ENCODE data around the gene ACOX3. TPM values are rescaled to one million over a fixed set of nuclear protein-coding genes. Genes with fewer than 3 reads are reported as not detected.

ACOX3 gene
- total RNA-seq, 6 donors from 2014 or later, result 23.7 to 56.6 (median 31.8) TPM

DNA sequence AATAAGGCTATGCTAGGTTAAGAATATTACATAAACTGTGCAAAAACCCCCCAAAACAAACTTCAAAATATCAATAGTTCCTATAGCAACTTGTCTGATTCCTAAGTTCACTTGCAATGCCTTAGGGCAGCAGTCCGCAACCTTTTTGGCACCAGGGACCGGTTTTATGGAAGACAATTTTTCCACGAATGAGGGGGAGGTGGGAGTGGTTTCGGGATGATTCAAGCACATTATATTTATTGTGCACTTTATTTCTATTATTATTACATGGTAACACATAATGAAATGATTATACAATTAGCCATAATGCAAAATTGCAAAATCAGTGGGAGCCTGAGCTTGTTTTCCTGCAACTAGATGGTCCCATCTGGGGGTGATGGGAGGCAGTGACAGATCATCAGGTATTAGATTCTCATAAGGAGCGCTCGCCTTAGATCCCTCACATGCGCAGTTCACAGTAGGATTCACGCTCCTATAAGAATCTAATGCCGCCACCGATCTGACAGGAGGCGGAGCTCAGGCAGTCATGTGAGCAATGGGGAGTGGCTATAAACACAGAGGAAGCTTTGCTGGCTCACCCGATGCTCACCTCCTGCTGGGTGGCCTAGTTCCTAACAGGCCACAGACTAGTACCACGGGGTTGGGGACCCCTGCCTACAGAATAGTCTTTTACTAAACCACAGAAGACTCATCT lies 39.7 kb downstream of the ACOX3 start:
- 95% methylated on average over 13 of the region's 13 CpGs for WGBS, 2 donors

GRCh38 chr4:8399298-8399697 lies 41.2 kb downstream of the ACOX3 start:
- no peak for DNase-seq
- WGBS, 2 donors, result 89 to 98% methylated on average over 7 to 15 of the region's 15 CpGs
- peaks cover 0 to 44% (median 27%) of the 10 kb centered on the region in 4 donors for H3K36me3 ChIP-seq

More for the DNA sequence above, 39.7 kb downstream of the ACOX3 start:
- Histone ChIP-seq H3K36me3 (peaks cover 3 to 53% (median 31%) of the 10 kb centered on the region in 4 donors), H3K27me3 (no peaks in the 10 kb centered on the region), H3K27ac (no peak overlapping the region), H3K4me3 (no peak overlapping the region), H3K4me1 (peaks cover 11 to 20% (median 14%) of the 10 kb centered on the region in 4 donors), H3K9me3 (no peaks in the 10 kb centered on the region)
- TF ChIP-seq POLR2A (IDR thresholded peaks at IDR 0.05), result no peak
- no peak for ATAC-seq (ENCODE audit: low FRiP score in 2 of 2)
- DNase-seq, result no peak

GRCh38 chr4:8398347-8398746 lies 42.2 kb downstream of the ACOX3 start:
- no peak overlapping the region for H3K4me3 ChIP-seq
- no peak for DNase-seq
- peaks cover 11 to 18% (median 14%) of the 10 kb centered on the region in 4 donors for H3K4me1 ChIP-seq
- ATAC-seq (ENCODE audit: low FRiP score in 2 of 2), result no peak
- H3K36me3 ChIP-seq, result peaks cover 0 to 45% (median 26%) of the 10 kb centered on the region in 4 donors
- H3K9me3 ChIP-seq, result no peaks in the 10 kb centered on the region
- WGBS, 2 donors, result 75 to 89% methylated on average over 9 of the region's 9 CpGs
- no peak overlapping the region for H3K27ac ChIP-seq
- no peak for TF ChIP-seq EP300 (IDR thresholded peaks at IDR 0.05)
- no peak for TF ChIP-seq POLR2A (IDR thresholded peaks at IDR 0.05)
- TF ChIP-seq CTCF (IDR thresholded peaks at IDR 0.05), result no peak
- no peak for TF ChIP-seq POLR2AphosphoS5 (IDR thresholded peaks at IDR 0.05)
- no peaks in the 10 kb centered on the region for H3K27me3 ChIP-seq

More at GRCh38 chr4:8399298-8399697, 41.2 kb downstream of the ACOX3 start:
- no peaks in the 10 kb centered on the region for H3K9me3 ChIP-seq
- H3K4me3 ChIP-seq, result no peak overlapping the region
- peaks cover 11 to 20% (median 14%) of the 10 kb centered on the region in 4 donors for H3K4me1 ChIP-seq
- H3K27me3 ChIP-seq, result no peaks in the 10 kb centered on the region
- TF ChIP-seq POLR2AphosphoS5 (IDR thresholded peaks at IDR 0.05) (no peak), POLR2A (IDR thresholded peaks at IDR 0.05) (no peak), EP300 (IDR thresholded peaks at IDR 0.05) (no peak), CTCF (IDR thresholded peaks at IDR 0.05) (no peak)
- ATAC-seq (ENCODE audit: low FRiP score in 2 of 2), result no peak
- no peak overlapping the region for H3K27ac ChIP-seq

DNA sequence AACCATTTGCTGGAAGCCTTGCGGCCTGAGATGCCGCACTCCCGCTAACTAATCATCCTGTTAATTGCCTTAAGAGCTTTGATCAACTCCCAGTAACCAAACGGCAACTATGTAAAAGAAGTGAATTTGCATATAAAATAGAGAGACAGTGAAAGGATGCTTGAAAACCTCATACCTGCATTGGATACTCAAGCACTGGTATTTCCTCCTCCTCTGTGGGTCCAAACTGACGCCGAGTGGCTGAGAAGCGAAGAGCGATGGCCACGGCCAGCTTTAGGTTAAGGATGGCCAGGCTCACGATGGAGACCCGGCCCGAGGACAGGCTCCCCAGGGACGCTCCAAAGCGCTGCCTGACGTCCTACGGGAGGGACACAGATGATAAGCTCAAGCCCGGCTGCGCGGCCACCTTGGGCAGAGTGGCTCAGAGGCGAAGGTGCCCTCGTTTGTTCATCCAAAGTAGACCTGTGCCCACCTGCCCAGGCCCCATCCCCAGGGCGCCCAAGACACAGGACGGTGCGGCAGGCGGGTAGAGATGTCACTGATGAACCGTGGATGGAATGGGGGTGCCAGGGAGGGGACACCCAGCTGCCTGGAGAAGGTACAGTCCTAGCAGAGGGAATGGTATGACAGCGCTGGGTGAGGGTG lies 43.6 kb downstream of the ACOX3 start:
- 94 to 97% methylated on average over 21 to 25 of the region's 27 CpGs for WGBS, 2 donors
- DNase-seq (no peak), ATAC-seq (ENCODE audit: low FRiP score in 2 of 2) (no peak)
- H3K27ac ChIP-seq, result no peak overlapping the region
- TF ChIP-seq CTCF (IDR thresholded peaks at IDR 0.05) (no peak), POLR2AphosphoS5 (IDR thresholded peaks at IDR 0.05) (no peak), EP300 (IDR thresholded peaks at IDR 0.05) (no peak), POLR2A (IDR thresholded peaks at IDR 0.05) (no peak)
- H3K4me3 ChIP-seq, result no peak overlapping the region
- peaks cover 0 to 12% (median 2%) of the 10 kb centered on the region in 4 donors for H3K4me1 ChIP-seq
- no peaks in the 10 kb centered on the region for H3K9me3 ChIP-seq
- no peaks in the 10 kb centered on the region for H3K27me3 ChIP-seq
- peaks cover 0 to 55% (median 28%) of the 10 kb centered on the region in 4 donors for H3K36me3 ChIP-seq

- no peak for ATAC-seq (ENCODE audit: low FRiP score in 2 of 2)
- no peak for TF ChIP-seq EP300 (IDR thresholded peaks at IDR 0.05)
- TF ChIP-seq POLR2AphosphoS5 (IDR thresholded peaks at IDR 0.05), result no peak
- TF ChIP-seq CTCF (IDR thresholded peaks at IDR 0.05), result no peak
- no peak for TF ChIP-seq POLR2A (IDR thresholded peaks at IDR 0.05)
- no peaks in the 10 kb centered on the region for H3K27me3 ChIP-seq
- no peak overlapping the region for H3K27ac ChIP-seq
- no peak overlapping the region for H3K4me3 ChIP-seq
- H3K4me1 ChIP-seq, result peaks cover 0 to 12% (median 0%) of the 10 kb centered on the region in 4 donors
- H3K9me3 ChIP-seq, result no peaks in the 10 kb centered on the region
- WGBS, 2 donors, result 89% methylated on average over 7 to 12 of the region's 12 CpGs
- DNase-seq, result no peak
- H3K36me3 ChIP-seq, result peaks cover 0 to 67% (median 29%) of the 10 kb centered on the region in 4 donors
Observed at GRCh38 chr4:8395504-8396296, 44.8 kb downstream of the ACOX3 start.
